ENCODE measurements around the gene TEX54.

The TEX54 gene

GRCh38 chr11:62786318-62787004 lies 46.2 kb downstream of the TEX54 start:
- DNase-seq: peak; percentile 92 to 97 (median 95)

GRCh38 chr11:62782753-62783152 lies 49.9 kb downstream of the TEX54 start:
- DNase-seq: no peak
